GM19328 (cell line): ENCODE results near the gene STMN3.
"Not testable (repeated sequence)": the region's sequence is repeated elsewhere in the genome, so short reads cannot be mapped to it uniquely, and the experiment has no call there.

Experiments
- ATAC-seq: cut with Tn5 transposase; IDR thresholded peaks from one replicate; pipeline ENCODE4 v1.9.1; 2021; ENCODE audit warnings: mild to moderate bottlenecking, moderate library complexity; ENCODE audit not compliant: unreplicated experiment

STMN3 gene

DNA sequence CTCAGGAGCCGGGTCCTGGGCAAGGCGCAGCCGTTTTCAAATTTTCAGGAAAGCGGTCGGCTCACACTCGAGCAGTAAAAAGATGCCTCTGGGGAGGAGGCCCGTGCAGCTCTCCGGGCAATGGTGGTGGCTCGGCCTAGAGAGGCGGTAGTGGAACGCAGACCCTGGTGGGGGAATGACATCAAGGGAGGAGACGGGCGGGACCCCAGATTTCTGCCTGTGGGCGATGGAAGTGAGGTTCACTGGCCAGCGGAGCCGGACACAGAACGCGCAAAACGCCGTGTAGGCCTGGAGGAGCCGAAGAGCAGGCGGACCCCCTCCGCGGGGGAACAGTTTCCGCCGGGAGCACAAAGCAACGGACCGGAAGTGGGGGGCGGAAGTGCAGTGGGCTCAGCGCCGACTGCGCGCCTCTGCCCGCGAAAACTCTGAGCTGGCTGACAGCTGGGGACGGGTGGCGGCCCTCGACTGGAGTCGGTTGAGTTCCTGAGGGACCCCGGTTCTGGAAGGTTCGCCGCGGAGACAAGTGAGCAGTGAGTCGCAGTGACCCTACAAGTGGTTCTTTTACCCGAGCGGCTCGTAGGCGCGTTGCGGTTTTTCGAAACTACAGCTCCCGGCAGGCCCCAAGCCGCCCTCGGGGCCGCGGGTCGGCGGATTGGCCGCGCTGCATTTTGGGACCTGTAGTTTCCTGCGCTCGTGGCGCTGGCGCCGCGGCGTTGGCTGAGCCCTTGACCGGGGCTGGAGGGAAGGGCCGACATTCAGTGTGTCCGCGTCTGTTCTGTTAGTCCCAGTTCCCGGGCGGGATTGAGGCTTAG lies 4.9 kb upstream of the STMN3 start, which contains the start of gene RTEL1:
Gene RTEL1 (plus strand): TSS at position 376 of the 812 bp plus-strand sequence. CDS start 1,091 bp downstream, outside the sequence.
- ATAC-seq, result peak; percentile 84

- no peak for ATAC-seq
These were observed 4.2 kb upstream of the STMN3 start for GRCh38 chr20:63657260-63657936.

- ATAC-seq, result no peak
These were observed 3.2 kb upstream of the STMN3 start for GRCh38 chr20:63656451-63656850.

GRCh38 chr20:63655249-63655648 lies 2.0 kb upstream of the STMN3 start:
- ATAC-seq, result no peak

GRCh38 chr20:63653974-63654668 lies 897 bp upstream of the STMN3 start:
- no peak for ATAC-seq

DNA sequence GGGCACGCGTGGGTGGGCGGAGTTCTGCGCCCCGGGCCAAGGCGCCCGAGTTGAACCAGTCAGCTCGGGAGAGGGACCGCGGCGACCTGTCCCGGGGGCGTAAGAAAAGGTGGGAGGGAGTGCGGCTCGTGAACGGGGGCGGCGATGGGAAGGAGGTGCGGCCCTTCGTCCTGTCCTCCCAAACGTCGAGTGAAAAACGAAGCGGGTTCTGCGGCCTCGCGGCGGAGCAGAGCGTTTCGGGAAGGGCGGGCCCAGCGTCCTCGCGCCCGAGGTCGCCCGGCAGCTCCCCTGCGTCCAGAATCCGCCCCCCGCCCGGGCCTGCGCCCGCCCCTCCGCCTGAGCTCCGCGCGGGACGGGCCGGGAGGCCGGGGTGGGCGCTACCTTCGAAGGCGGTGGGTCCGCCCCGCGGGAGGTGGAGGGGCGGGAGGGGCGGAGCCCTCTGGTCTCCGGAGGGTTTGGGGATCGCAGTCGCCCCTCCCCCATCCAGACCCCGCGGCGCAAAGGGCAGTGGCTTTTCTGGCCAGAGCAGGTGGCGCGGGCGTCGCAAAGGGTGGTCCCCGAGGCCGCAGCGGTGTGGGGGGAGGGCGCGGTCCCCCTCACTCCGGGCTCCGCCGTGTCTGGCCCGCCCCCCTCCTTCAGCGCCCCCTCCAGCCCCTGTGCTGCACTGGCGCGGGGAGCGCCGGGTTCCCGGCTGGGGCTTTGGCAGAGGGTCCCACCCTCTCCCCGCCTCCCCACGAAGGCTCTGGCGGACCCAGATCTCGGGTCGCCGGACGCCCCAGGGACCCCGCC lies 838 bp downstream of the STMN3 start:
- ATAC-seq, result no peak

- no peak for ATAC-seq
These were observed 1.4 kb downstream of the STMN3 start for GRCh38 chr20:63651942-63652191.

- ATAC-seq, result not testable (repeated sequence)
These were observed 2.7 kb downstream of the STMN3 start for GRCh38 chr20:63650486-63650885.

- ATAC-seq, result no peak
These were observed 4.2 kb downstream of the STMN3 start for GRCh38 chr20:63648895-63649589.

- ATAC-seq, result no peak
These were observed 5.0 kb downstream of the STMN3 start for GRCh38 chr20:63648190-63648589.

- ATAC-seq, result no peak
These were observed 8.0 kb downstream of the STMN3 start for GRCh38 chr20:63645218-63645617.

GRCh38 chr20:63643946-63644345 lies 9.3 kb downstream of the STMN3 start:
- ATAC-seq, result no peak

GRCh38 chr20:63643499-63643898 lies 9.7 kb downstream of the STMN3 start:
- ATAC-seq, result no peak

DNA sequence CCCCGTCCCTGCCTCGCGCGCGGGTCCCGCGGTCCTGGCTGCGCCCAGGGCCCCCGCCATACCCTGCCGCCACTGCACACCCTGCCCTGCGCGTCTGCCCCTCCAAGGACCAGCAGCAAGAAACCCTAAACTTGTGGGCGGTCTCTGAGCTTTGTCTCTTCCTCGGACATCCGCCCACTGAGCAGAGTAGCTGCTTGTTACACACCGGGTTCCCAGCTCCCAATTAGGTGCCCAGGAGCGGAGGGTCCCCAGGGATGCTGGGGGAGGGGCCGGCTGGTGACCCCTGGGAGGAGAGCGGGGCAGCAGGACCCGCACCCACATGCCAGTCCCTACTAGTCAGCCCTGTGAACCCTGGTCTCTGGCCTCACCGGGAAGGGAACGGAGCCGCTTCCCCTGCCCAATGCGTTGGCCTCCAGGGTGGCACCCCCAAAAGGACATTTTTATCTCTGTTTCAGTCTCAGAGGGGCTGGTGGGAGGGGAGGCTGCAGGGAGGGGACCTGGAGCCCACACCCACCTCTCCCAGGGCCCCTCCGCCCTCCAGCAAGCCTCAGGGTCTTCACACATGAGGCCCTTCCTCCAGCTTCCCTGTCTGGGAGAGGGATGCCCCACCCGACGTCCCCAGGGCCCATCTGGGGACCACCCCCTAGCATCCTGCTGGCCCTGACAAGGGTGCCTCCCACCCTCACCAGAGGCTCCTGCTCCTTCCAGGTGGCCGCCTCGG lies 10.5 kb downstream of the STMN3 start:
- ATAC-seq, result no peak

DNA sequence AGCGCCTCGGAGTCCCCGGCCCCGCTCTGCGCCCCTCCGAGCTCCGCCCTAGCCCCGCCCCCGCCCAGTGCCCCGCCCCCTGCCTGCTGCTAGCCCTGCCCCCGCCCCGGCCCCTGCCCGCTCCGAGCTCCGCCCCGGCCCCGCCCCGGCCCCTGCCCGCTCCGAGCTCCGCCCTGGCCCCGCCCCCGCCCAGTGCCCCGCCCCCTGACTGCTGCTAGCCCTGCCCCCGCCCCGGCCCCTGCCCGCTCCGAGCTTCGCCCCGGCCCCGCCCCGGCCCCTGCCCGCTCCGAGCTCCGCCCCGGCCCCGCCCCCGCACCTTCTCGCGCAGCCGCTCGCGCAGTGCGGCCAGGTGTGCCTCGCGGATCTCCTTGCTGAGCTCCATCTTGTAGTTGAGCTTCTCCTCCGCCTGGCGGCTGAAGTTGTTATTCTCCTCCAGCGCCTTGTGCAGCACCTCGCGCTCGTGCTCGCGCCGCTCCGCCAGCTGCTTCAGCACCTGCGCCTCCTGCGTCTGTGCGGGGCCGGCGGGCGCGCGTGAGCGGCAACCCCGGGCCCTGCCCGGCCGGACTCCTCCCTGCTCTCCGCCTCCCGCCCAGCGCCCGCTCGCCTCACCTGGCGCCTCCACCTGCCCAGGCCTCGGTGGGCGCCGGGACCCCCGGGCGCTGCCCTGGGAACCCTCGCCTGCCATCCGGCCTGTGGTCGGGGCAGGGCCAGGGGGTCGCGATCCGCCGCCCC lies 11.3 kb downstream of the STMN3 start:
- peak; percentile 60 for ATAC-seq

- ATAC-seq, result peak; percentile 10
These were observed 12.0 kb downstream of the STMN3 start for GRCh38 chr20:63641146-63641791.

DNA sequence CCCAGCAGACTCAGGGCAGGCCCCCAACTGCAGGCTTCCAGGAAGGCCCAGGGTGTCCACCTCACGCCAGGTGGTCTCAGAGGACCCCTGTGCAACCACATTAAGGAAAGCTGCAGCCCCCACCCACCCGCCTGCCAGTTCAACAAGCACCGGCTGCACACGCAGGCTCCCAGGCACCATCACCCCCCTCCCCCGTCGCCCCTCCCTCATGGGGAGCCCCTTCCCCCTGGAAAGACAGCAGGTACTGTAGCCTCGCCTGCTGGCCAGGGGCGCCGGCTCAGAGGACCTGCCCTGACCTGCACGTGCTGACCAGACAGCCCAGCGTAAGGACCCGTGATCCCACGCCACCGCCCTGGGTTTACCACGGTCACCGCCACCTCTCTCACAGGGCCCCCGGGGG lies 12.5 kb downstream of the STMN3 start:
- not testable (repeated sequence) for ATAC-seq

DNA sequence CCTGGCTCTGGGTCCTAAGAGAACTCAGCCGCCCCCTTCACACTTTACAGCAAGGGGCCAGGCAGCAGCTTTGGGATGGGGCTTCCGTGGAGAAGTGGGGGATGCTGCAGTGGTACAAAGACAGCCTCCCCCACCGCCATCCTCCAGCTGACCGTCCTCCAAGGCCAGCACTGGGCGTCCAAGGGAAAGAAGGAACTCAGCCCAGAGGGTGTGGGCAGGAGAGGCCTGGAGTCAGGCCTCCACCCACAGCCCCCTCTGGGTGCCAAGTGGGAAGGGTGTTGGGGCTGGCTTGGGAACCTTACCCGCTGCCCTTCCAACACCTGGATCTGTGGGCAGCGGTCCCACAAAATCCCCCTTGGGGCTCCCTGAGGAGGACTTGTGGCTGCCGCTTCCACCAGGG lies 13.1 kb downstream of the STMN3 start:
- ATAC-seq, result no peak
